Natural killer cell (primary cell): ENCODE measurements around the gene ENDOU. TPM values are rescaled to one million over a fixed set of nuclear protein-coding genes. Genes with fewer than 3 reads are reported as not detected.
A peak's percentile ranks its signal among the peaks of the same experiment; 100 is the strongest.

Source experiments
- ATAC-seq, 3 donors: fragments of 150-1000 bp in 2 of 3; fragments of 200-7000 bp in 1 of 3; cut with Tn5 transposase; 1 replicate in 1 of 3; 2 replicates in 2 of 3; pipeline ENCODE4 v1.10.0; 2021; ENCODE audit warnings: mild to moderate bottlenecking in 2 of 3, moderate library complexity in 2 of 3
- DNase-seq, 2 donors: peaks; one replicate each; pipeline versions ENCODE4 v3.0.0 to v3.0.0-alpha.2; 2013 to 2021; ENCODE audit warnings: mixed read lengths in 1 of 2
- H3K27ac ChIP-seq: one replicate; pipeline ENCODE4 v1.5.1; 2013; ENCODE audit warnings: mild to moderate bottlenecking, low read length
- H3K27me3 ChIP-seq: one replicate; pipeline ENCODE4 v1.6.1; 2013; ENCODE audit warnings: low read length; ENCODE audit not compliant: control insufficient read depth, insufficient read depth
- H3K36me3 ChIP-seq: one replicate; pipeline ENCODE4 v1.6.1; 2013; ENCODE audit warnings: low read length; ENCODE audit not compliant: control insufficient read depth, insufficient read depth
- H3K4me1 ChIP-seq: one replicate; pipeline ENCODE4 v1.6.1; 2013; ENCODE audit warnings: low read length; ENCODE audit not compliant: control insufficient read depth, insufficient read depth
- H3K4me3 ChIP-seq: one replicate; pipeline ENCODE4 v1.5.1; 2013; ENCODE audit warnings: low read length
- H3K9me3 ChIP-seq: one replicate; pipeline ENCODE4 v1.6.1; 2013; ENCODE audit warnings: low read length; ENCODE audit not compliant: control insufficient read depth, insufficient read depth
- H3K27ac Mint-ChIP-seq, 2 donors: one replicate each; pipeline ENCODE4 v1.8.0; 2022; ENCODE audit warnings: mild to moderate bottlenecking in 2 of 2, mixed read lengths in 2 of 2, moderate library complexity in 1 of 2
- H3K27me3 Mint-ChIP-seq, 2 donors: one replicate each; pipeline ENCODE4 v1.8.0; 2022; ENCODE audit warnings: low read depth in 2 of 2, mixed read lengths in 2 of 2
- H3K36me3 Mint-ChIP-seq: one replicate; pipeline ENCODE4 v1.8.0; 2022; ENCODE audit warnings: mixed read lengths
- H3K4me1 Mint-ChIP-seq, 2 donors: one replicate each; pipeline ENCODE4 v1.8.0; 2022; ENCODE audit warnings: mixed read lengths in 2 of 2
- H3K4me3 Mint-ChIP-seq: one replicate; pipeline ENCODE4 v1.8.0; 2022; ENCODE audit warnings: mild to moderate bottlenecking, moderate library complexity, mixed read lengths
- H3K9me3 Mint-ChIP-seq, 2 donors: one replicate each; pipeline ENCODE4 v1.8.0; 2022; ENCODE audit warnings: mixed read lengths in 2 of 2
- WGBS: methylation state at CpG from one replicate; pipeline ENCODE4 v1.1.7; 2013; ENCODE audit warnings: missing lambda C conversion rate; ENCODE audit not compliant: insufficient coverage; 5-methylcytosine and 5-hydroxymethylcytosine counted together
- intact Hi-C: fragments of 100-400 bp; cut with micrococcal nuclease; formaldehyde crosslinking; loops from one replicate; pipeline ENCODE4 v1.14.2; 2022
- total RNA-seq, 4 donors: library from RNA; stranded (reverse); fragments of 120-200 nt in 1 of 4; gene quantifications; one replicate each; pipeline versions ENCODE4 v1.2.3 to v1.2.4, GENCODE V29; 2013 to 2022
- TF ChIP-seq, protein P1 (sequence below): fragments of 200-600 bp; IDR thresholded peaks from one replicate; pipeline ENCODE4 v1.8.0; 2022; ENCODE audit warnings: antibody characterized with exemption

Gene ENDOU
- total RNA-seq, 3 donors from 2014 or later (not counting 1 experiment from before 2014, with no cell fraction given), result 0.20 to 0.41 (median 0.24) TPM

DNA sequence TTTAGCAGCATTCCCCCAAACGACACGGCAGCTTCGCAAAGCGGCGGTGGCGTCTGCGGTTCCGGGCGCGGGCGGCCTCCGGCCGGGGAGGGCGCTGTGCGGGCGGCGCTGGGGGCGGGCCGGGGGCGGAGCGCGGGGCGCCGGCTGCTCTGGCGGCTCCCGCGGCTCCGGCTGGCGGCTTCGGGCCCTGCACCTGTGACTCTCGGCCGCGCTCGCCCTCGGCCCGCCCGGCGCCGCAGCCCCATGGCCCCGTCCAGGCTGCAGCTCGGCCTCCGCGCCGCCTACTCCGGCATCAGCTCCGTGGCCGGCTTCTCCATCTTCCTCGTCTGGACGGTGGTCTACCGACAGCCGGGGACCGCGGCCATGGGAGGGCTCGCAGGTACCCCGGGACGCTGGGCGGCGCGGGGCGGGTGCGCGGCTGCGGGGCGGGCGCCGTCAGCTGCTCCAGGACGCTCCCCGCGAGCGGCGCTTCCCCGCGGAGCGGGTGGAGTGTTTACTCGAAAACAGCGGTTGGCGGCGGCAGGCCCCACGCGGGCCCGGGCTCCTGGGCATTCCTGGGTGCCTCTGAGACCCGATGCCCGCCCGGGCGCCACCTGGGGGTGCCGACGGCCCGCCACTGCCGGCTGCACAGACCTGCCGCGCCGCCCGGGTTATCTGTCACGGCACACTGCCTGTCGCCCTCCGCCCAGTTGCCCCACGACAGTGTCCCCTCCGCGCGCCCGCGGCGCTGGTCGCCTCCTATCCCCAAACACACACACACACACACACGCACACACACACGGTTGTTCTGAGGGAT lies 48.0 kb upstream of the ENDOU start, which contains the start of gene SLC48A1:
Gene SLC48A1 (plus strand): TSS at position 177 of the 796 bp plus-strand sequence. CDS start 67 bp downstream, at position 244.
- Histone ChIP-seq H3K27me3 (peaks cover 3% of the 10 kb centered on the region), H3K27ac (no peak within 1 kb of the TSS), H3K9me3 (no peaks in the 10 kb centered on the region), H3K4me3 (peak within 1 kb of the TSS; percentile 31), H3K36me3 (no peaks in the 10 kb centered on the region), H3K4me1 (peaks cover 32% of the 10 kb centered on the region)
- H3K27me3 Mint-ChIP-seq, result peaks cover 0 to 6% of the 10 kb centered on the region in 2 donors
- peak within 1 kb of the TSS; percentile 88 for H3K4me3 Mint-ChIP-seq
- peak within 1 kb of the TSS in 1 of 2 donors; percentile 73 for H3K27ac Mint-ChIP-seq
- H3K36me3 Mint-ChIP-seq, result no peaks in the 10 kb centered on the region
- DNase-seq (peak; percentile 67 to 86), ATAC-seq (peak; percentile 88 to 90 (median 89))
- TF ChIP-seq, protein P1, sequence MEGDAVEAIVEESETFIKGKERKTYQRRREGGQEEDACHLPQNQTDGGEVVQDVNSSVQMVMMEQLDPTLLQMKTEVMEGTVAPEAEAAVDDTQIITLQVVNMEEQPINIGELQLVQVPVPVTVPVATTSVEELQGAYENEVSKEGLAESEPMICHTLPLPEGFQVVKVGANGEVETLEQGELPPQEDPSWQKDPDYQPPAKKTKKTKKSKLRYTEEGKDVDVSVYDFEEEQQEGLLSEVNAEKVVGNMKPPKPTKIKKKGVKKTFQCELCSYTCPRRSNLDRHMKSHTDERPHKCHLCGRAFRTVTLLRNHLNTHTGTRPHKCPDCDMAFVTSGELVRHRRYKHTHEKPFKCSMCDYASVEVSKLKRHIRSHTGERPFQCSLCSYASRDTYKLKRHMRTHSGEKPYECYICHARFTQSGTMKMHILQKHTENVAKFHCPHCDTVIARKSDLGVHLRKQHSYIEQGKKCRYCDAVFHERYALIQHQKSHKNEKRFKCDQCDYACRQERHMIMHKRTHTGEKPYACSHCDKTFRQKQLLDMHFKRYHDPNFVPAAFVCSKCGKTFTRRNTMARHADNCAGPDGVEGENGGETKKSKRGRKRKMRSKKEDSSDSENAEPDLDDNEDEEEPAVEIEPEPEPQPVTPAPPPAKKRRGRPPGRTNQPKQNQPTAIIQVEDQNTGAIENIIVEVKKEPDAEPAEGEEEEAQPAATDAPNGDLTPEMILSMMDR, result no peak
- intact Hi-C loops, result no loop called here
- under 1% methylated on average over 104 of the region's 106 CpGs for WGBS
- no peaks in the 10 kb centered on the region for H3K9me3 Mint-ChIP-seq
- peaks cover 9 to 25% of the 10 kb centered on the region in 2 donors for H3K4me1 Mint-ChIP-seq

DNA sequence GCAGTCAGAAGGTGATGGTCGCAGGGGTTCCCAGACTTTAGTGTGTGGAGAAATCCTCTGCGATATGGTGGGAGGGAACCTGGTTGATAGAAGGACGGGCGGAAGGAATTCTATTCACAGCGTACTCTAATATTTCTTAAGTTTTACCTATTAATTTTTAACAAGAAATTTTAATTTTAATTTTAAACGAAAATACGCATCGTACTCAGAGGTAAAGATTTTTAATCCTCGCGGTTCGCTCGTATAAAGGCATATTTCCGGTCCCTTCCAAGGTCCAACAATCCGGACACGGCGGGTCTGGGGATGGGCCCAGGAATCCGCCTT lies 47.4 kb upstream of the ENDOU start:
- no peak for ATAC-seq
- Histone ChIP-seq H3K9me3 (no peaks in the 10 kb centered on the region), H3K27ac (no peak overlapping the region), H3K4me3 (peak overlapping the region; percentile 31), H3K4me1 (peaks cover 29% of the 10 kb centered on the region), H3K27me3 (peaks cover 3% of the 10 kb centered on the region), H3K36me3 (no peaks in the 10 kb centered on the region)
- Mint-ChIP-seq H3K36me3 (no peaks in the 10 kb centered on the region), H3K9me3 (no peaks in the 10 kb centered on the region), H3K27ac (peak overlapping the region in 1 of 2 donors; percentile 37), H3K4me3 (peak overlapping the region; percentile 85), H3K27me3 (peaks cover 0 to 6% of the 10 kb centered on the region in 2 donors), H3K4me1 (peaks cover 9 to 20% of the 10 kb centered on the region in 2 donors)
- 8% methylated on average over 13 of the region's 17 CpGs for WGBS
- intact Hi-C loops, result no loop called here
- TF ChIP-seq, protein P1, result no peak
- no peak for DNase-seq

DNA sequence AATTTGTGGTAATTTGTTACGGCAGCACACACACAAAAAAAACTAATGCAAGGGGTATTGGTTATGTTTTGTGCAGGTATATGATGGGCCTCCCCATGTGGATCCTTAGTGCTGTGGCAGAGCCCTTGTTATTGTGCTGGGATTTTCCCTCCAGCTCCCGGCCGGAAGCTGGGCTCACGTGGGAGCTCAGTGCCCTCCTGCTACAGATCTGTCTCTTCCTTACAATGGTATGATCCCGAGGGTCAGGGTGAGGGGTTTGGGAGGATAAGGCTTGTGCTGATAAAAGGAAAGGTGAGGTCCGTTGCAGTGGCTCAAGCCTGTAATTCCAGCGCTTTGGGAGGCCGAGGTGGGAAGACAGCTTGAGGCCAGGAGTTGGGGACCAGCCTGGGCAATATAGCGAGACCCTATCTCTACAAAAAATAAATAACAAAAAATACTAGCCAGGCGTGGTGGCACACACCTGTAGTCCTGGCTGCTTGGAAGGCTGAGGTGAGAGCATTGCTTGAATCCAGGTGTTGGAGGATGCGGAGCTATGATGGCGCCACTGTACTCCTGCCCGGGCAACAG lies 46.9 kb upstream of the ENDOU start:
- intact Hi-C loops, result no loop called here

More for the DNA sequence above, 46.9 kb upstream of the ENDOU start:
- H3K36me3 Mint-ChIP-seq, result no peaks in the 10 kb centered on the region
- H3K27me3 Mint-ChIP-seq, result peaks cover 4 to 10% of the 10 kb centered on the region in 2 donors
- H3K27ac Mint-ChIP-seq, result peak overlapping the region in 1 of 2 donors; percentile 37
- ATAC-seq (no peak), DNase-seq (no peak)
- TF ChIP-seq, protein P1, result no peak
- Histone ChIP-seq H3K36me3 (no peaks in the 10 kb centered on the region), H3K27ac (no peak overlapping the region), H3K27me3 (peaks cover 3% of the 10 kb centered on the region), H3K4me1 (peaks cover 27% of the 10 kb centered on the region), H3K9me3 (no peaks in the 10 kb centered on the region), H3K4me3 (no peak overlapping the region)
- WGBS, result 94% methylated on average over 12 of the region's 13 CpGs
- peaks cover 9 to 17% of the 10 kb centered on the region in 2 donors for H3K4me1 Mint-ChIP-seq
- no peaks in the 10 kb centered on the region for H3K9me3 Mint-ChIP-seq
- H3K4me3 Mint-ChIP-seq, result peak overlapping the region; percentile 85
